ENCODE data around the gene SLC16A2. TPM values are rescaled to one million over a fixed set of nuclear protein-coding genes. Genes with fewer than 3 reads are reported as not detected.

SLC16A2 gene
- total RNA-seq, 3 donors from 2014 or later: 1.3 to 7.9 (median 2.3) TPM

DNA sequence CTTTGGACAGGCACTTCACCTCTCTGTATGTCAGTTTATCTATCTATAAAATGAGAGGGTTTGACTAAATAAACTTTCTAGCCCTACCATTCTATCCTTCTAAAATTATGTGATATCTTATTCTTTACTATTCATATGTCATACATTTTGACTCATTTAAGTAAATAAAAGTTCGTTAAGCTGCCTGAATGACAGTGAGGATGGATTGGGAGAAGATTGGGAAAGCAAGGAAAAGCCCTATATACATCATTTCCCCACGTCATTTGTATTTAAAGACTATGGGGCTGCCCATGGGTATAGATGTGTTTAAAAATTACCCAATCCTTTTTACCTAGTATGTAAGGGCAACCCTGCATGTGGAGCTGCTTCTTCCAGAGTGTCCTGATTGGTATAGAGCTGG, 5.3 kb downstream of the SLC16A2 start:
- TF ChIP-seq, protein P1, sequence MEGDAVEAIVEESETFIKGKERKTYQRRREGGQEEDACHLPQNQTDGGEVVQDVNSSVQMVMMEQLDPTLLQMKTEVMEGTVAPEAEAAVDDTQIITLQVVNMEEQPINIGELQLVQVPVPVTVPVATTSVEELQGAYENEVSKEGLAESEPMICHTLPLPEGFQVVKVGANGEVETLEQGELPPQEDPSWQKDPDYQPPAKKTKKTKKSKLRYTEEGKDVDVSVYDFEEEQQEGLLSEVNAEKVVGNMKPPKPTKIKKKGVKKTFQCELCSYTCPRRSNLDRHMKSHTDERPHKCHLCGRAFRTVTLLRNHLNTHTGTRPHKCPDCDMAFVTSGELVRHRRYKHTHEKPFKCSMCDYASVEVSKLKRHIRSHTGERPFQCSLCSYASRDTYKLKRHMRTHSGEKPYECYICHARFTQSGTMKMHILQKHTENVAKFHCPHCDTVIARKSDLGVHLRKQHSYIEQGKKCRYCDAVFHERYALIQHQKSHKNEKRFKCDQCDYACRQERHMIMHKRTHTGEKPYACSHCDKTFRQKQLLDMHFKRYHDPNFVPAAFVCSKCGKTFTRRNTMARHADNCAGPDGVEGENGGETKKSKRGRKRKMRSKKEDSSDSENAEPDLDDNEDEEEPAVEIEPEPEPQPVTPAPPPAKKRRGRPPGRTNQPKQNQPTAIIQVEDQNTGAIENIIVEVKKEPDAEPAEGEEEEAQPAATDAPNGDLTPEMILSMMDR (IDR thresholded peaks at IDR 0.05): no peak
- no peaks in the 10 kb centered on the region for H3K9me3 ChIP-seq
- no peak for ATAC-seq
- H3K36me3 ChIP-seq (ENCODE audit: low read depth): no peaks in the 10 kb centered on the region
- intact Hi-C loops (cut with DNase I, micrococcal nuclease): no loop called here
- peaks cover 2% of the 10 kb centered on the region for H3K4me1 ChIP-seq (ENCODE audit: low read depth)
- H3K4me3 ChIP-seq: no peak overlapping the region
- DNase-seq: no peak

DNA sequence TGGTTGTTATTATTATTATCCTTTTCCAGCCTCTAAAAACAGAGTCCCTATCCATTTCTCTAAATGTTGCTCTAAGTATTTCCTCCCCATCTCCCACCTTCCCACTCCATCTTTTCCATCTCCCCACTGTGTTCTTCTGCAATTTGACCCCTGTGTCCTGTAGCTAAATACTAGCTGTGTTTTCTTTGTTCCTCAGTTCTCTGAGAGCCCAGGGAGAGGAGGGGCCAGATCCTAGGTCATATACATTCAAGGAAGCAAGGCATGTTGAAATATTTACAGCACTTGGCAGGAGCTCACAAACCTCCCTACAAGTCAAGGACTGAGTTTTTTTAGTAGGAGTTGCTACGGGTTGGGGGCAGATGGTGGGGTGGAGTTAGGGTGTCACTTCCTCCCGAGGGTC, 10.5 kb downstream of the SLC16A2 start:
- DNase-seq (no peak), ATAC-seq (no peak)
- Histone ChIP-seq H3K4me1 (ENCODE audit: low read depth) (no peaks in the 10 kb centered on the region), H3K4me3 (no peak overlapping the region), H3K9me3 (no peaks in the 10 kb centered on the region), H3K36me3 (ENCODE audit: low read depth) (no peaks in the 10 kb centered on the region)
- intact Hi-C loops (cut with DNase I, micrococcal nuclease): no loop called here
- TF ChIP-seq, protein P1 (IDR thresholded peaks at IDR 0.05): no peak

GRCh38 chrX:74434336-74434735, 13.0 kb downstream of the SLC16A2 start:
- Histone ChIP-seq H3K9me3 (no peaks in the 10 kb centered on the region), H3K4me3 (no peak overlapping the region), H3K36me3 (ENCODE audit: low read depth) (no peaks in the 10 kb centered on the region), H3K4me1 (ENCODE audit: low read depth) (no peaks in the 10 kb centered on the region)
- DNase-seq (no peak), ATAC-seq (no peak)
- TF ChIP-seq, protein P1 (IDR thresholded peaks at IDR 0.05): no peak
- intact Hi-C loops (cut with DNase I, micrococcal nuclease): no loop called here

GRCh38 chrX:74437530-74437929, 16.2 kb downstream of the SLC16A2 start:
- Histone ChIP-seq H3K9me3 (no peaks in the 10 kb centered on the region), H3K36me3 (ENCODE audit: low read depth) (no peaks in the 10 kb centered on the region), H3K4me3 (no peak overlapping the region), H3K4me1 (ENCODE audit: low read depth) (no peaks in the 10 kb centered on the region)
- DNase-seq (no peak), ATAC-seq (no peak)
- TF ChIP-seq, protein P1 (IDR thresholded peaks at IDR 0.05): no peak
- intact Hi-C loops (cut with DNase I, micrococcal nuclease): no loop called here

GRCh38 chrX:74438764-74439163, 17.5 kb downstream of the SLC16A2 start:
- no peak for ATAC-seq
- H3K9me3 ChIP-seq: no peaks in the 10 kb centered on the region

More at GRCh38 chrX:74438764-74439163, 17.5 kb downstream of the SLC16A2 start:
- no peaks in the 10 kb centered on the region for H3K4me1 ChIP-seq (ENCODE audit: low read depth)
- no peak overlapping the region for H3K4me3 ChIP-seq
- H3K36me3 ChIP-seq (ENCODE audit: low read depth): no peaks in the 10 kb centered on the region
- no peak for DNase-seq
- intact Hi-C loops (cut with DNase I, micrococcal nuclease): no loop called here
- TF ChIP-seq, protein P1 (IDR thresholded peaks at IDR 0.05): no peak

Data from mucosa of descending colon (tissue), 3 donors.